Measurements from ENCODE around the gene PHLDB3.
A peak's percentile ranks its signal among the peaks of the same experiment; 100 is the strongest.
"Not testable (repeated sequence)": the region's sequence is repeated elsewhere in the genome, so short reads cannot be mapped to it uniquely, and the experiment has no call there.

PHLDB3 gene

GRCh38 chr19:43466793-43467192, 37.8 kb downstream of the PHLDB3 start:
- DNase-seq = no peak

GRCh38 chr19:43465468-43466120, 39.0 kb downstream of the PHLDB3 start, which contains the start of gene LYPD3:
Gene LYPD3 (minus strand): TSS chr19:43465608. CDS start chr19:43465571, 37 bp downstream.
- no peak for DNase-seq

- no peak for DNase-seq
These were observed 40.3 kb downstream of the PHLDB3 start for GRCh38 chr19:43464134-43464775.

GRCh38 chr19:43463381-43464133, 41.0 kb downstream of the PHLDB3 start:
- DNase-seq = peak; percentile 100

GRCh38 chr19:43462785-43463380, 41.7 kb downstream of the PHLDB3 start:
- no peak for DNase-seq

- no peak for DNase-seq
These were observed 42.2 kb downstream of the PHLDB3 start for GRCh38 chr19:43462383-43462782.

GRCh38 chr19:43461303-43461702, 43.2 kb downstream of the PHLDB3 start:
- DNase-seq = no peak

- DNase-seq = no peak
These were observed 44.1 kb downstream of the PHLDB3 start for GRCh38 chr19:43460362-43461016.

- no peak for DNase-seq
These were observed 46.7 kb downstream of the PHLDB3 start for GRCh38 chr19:43457809-43458208.

- DNase-seq = no peak
These were observed 49.0 kb downstream of the PHLDB3 start for GRCh38 chr19:43455321-43456113.

- no peak for DNase-seq
These were observed 50.5 kb downstream of the PHLDB3 start for GRCh38 chr19:43454031-43454430.

- DNase-seq = no peak
These were observed 52.0 kb downstream of the PHLDB3 start for GRCh38 chr19:43452582-43452981.

GRCh38 chr19:43450545-43450997, 54.0 kb downstream of the PHLDB3 start:
- DNase-seq = no peak

- DNase-seq = no peak
These were observed 56.9 kb downstream of the PHLDB3 start for GRCh38 chr19:43447655-43448054.

- peak; percentile 74 for DNase-seq
These were observed 57.6 kb downstream of the PHLDB3 start for GRCh38 chr19:43446746-43447489.

GRCh38 chr19:43445426-43445825, 59.1 kb downstream of the PHLDB3 start:
- DNase-seq = no peak

GRCh38 chr19:43444531-43445287, 59.8 kb downstream of the PHLDB3 start:
- no peak for DNase-seq

- DNase-seq = not testable (repeated sequence)
These were observed 60.5 kb downstream of the PHLDB3 start for GRCh38 chr19:43444091-43444490.

- DNase-seq = no peak
These were observed 62.8 kb downstream of the PHLDB3 start for GRCh38 chr19:43441716-43442115.

GRCh38 chr19:43439709-43440063, 64.9 kb downstream of the PHLDB3 start:
- DNase-seq = no peak
